Suppressor macrophage treated with lipopolysaccharide for 1 hour (primary cell): ENCODE results near the gene TNFAIP8.

ENCODE experiments used
- DNase-seq, 3 donors: peaks; one replicate each; pipeline ENCODE4 v3.0.0-alpha.2; 2020 to 2022

The TNFAIP8 gene

GRCh38 chr5:119371146-119371545, 15.3 kb downstream of the TNFAIP8 start:
- no peak for DNase-seq

DNA sequence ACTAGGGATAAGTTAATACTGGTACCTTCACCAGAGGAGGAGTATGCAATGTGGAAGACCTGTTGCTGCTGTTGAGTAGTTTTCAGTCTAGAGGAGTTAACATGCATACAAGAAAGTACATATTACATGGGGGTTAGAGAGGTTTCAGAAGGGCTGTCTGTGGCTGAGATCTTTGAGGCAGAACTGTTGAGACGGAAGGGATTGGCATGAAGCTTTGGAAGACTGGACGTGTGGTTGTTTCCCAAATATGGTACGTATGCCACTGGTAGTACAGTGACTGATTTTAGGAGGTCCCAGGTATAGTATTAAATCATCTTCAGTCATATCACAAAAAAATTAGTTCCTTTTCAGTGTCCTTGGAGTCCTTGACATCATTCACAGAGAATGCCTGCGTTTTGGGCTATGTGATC, 17.6 kb downstream of the TNFAIP8 start:
- DNase-seq: no peak

- DNase-seq: no peak
These were observed 19.1 kb downstream of the TNFAIP8 start for GRCh38 chr5:119374901-119375300.

GRCh38 chr5:119377066-119377465, 21.2 kb downstream of the TNFAIP8 start:
- DNase-seq: no peak

- peak in 1 of 3 donors; percentile 47 for DNase-seq
These were observed 22.4 kb downstream of the TNFAIP8 start for GRCh38 chr5:119378075-119378700.

- no peak for DNase-seq
These were observed 23.3 kb downstream of the TNFAIP8 start for GRCh38 chr5:119379096-119379495.

DNA sequence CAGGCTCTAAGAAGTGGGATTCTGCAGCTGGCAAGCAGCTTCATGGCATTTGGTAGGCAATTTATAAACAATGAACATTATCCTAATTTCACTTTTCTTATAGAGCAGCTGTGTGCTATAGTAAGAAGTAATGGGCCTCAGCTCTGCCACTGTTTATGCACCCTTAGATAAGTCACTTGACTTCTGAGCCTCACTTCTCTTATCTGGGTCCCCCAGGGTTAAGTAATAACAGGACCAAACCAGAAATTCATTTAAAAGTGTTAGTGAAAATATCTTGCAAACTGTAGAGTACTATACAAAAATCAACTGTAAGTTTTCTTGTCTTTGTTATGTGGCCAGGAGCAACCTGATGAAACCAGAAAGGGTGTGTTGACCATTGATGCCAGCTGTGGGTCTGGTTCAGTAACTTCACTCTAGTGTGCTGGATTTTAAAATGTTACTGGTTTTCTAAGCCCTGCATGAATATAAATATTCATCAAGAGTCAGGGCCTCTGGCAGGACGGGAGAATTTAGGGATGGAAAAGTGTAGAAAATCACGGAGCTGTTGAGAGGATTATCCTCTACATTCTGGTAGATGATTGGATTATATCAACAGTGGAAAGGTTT, 24.2 kb downstream of the TNFAIP8 start:
- DNase-seq: peak in 1 of 3 donors; percentile 40

DNA sequence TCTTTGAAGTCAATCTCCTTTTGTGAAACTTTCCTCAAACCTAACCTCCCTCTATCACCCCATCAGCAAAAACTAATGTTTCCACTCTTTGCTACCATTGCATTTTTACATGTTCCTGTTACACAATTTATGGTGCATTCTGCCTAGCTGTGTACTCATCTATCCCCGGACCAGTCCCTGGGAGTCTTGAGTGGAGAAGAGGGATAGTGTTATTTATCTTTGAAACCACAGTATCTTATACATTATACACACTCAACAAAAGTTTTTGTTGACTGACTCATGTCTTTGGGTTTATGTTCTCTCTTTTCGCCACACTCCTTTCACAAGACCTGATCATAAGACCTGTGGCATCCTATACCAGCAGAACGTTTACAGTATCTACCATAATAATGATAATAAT, 26.4 kb downstream of the TNFAIP8 start:
- peak in 2 of 3 donors; percentile 74 to 78 for DNase-seq

GRCh38 chr5:119383008-119383407, 27.2 kb downstream of the TNFAIP8 start:
- DNase-seq: no peak

DNA sequence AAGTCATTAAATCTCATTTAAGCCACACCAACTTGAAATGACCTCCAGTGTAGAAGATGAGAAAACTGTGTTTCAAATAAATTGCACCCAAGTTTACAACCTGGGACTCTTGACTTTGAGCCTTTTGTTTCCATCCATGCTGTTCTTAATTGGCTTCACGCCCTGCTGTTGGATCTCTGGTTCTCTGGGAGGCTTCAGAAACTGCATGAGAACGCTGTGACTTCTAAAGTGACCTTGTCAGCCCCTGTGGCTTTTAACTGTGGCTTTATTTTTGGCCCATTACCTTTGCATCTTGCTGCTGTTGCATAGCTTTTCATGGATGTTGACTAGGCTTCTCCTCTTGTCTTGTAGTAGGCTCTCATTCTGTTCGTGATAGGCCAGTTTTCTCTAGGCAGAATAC, 29.3 kb downstream of the TNFAIP8 start:
- DNase-seq: peak in 1 of 3 donors; percentile 17

GRCh38 chr5:119385536-119386128, 29.8 kb downstream of the TNFAIP8 start:
- peak in 1 of 3 donors; percentile 20 for DNase-seq

DNA sequence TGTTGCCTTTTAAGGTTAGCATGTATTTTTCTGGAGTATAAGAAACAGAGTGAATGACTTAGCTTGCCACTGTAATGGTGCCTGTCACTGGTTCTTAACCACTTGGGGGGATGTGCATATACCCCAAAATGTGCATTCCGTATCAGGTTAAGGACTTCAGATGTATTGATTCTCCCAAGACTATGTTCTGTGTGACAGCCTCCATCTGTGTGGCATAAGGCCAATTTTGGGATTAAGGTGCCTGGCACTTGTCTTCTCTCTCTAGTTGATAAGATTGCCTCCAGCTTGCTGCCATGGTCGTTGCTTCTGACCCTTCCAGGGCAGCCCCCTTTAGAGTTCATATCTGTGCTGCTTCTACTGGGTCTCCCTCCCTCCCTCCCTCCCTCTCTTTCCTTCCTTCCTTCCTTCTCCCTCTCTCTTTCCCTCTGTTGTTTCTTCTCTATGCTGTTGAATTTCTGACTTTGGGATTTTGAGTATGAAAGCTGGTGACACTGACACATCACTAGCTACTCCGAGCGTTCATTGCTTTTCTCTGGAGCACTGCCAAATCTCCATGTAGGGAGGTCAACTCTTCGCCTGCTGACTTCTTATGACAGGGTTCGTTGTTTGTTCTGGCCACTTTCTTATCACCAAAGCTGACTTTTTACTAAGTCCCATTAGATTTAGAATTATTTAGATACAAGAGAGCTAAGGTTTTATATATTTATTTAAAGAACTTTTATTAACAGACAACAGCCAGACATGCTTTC, 31.0 kb downstream of the TNFAIP8 start:
- DNase-seq: peak in 2 of 3 donors; percentile 65 to 67

DNA sequence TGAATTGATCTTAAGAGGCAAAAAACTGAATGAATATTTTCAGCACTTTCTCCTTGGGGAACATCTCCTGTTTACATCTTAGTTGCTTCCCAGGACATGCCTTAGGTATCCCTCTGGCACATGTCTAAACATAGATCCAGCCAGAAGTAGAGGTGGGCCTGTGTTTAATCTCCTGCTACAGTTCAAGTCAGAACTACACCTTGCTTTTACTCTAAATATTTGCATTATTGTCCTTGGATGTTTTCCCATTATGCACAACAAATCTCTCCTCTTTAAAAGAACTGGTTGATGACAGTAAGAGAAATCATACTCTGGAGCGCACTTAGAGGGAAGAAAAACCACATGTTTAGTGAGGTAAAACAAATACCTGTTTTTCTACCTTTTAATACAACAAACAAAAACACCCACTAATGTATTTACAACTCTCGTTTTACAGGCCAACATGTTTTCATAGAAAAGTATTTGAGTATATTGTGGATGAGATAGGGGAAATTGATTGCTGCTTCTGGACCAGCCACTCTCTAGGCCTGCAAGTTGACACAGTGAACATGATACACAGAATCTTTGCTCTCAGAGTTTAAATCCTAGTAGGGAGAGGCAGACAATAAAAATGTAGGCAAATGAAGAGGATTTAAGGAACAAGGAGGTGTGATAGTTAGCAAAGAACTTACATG, 32.3 kb downstream of the TNFAIP8 start:
- peak in 1 of 3 donors; percentile 10 for DNase-seq

DNA sequence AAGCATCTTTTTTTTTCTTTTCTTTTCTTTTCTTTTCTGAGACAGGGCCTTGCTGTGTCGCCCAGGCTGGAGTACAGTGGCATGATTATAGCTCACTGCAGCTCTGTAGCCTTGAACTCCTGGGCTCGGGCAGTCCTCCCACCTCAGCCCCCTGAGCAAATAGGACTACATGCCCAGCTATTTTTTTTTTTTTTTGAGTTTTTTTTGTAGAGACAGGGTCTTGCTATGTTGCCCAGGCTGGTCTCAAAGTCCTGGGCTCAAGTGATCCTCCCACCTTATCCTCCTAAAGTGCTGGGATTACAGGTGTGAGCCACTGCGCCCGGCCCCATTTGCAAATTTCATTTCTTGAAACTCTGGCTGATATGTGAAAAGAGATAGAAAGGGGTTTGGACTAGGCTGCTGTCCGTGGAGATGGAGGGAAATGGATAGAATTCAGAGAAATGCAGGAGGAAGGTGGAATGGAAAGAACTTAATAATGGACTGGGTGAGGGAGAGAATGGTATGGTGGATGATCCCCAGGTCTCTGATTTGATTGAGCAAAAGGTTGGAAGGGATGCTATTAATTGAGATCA, 32.9 kb downstream of the TNFAIP8 start:
- peak in 1 of 3 donors; percentile 16 for DNase-seq

DNA sequence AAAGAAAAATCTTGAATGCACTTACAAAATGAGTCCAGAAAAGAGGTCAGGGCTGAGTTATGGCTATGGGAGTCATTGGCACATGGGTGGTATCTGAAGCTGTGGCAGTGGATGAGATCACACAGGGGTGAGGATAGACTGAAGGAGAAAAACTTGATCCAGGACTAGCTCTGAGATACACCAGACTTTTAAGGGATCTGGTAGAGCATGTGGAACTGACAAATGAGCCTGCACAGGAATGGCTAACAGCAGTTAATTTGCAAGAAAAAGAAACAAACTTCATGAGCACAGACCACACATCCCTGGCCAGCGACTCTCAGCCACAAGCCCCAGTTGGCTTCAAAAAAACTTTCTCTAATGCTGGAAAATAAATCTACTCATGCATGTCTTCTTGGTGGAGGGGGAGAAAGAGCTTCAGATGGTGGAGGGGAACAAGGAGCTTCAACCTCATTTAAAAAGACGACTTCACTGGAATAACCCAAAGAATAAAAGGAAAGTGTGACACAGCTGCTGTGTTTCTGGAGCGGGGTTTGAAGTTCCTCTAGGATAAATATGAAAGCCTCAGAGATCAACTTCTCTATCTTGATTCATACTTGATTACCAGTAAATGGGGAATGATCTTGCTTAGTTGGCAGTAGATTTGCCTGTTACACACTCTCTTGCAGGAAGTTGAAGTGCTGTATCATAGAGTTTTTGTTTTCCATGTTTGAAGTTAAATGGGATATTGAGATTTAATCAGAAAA, 33.6 kb downstream of the TNFAIP8 start:
- DNase-seq: peak; percentile 71 to 92 (median 85)

DNA sequence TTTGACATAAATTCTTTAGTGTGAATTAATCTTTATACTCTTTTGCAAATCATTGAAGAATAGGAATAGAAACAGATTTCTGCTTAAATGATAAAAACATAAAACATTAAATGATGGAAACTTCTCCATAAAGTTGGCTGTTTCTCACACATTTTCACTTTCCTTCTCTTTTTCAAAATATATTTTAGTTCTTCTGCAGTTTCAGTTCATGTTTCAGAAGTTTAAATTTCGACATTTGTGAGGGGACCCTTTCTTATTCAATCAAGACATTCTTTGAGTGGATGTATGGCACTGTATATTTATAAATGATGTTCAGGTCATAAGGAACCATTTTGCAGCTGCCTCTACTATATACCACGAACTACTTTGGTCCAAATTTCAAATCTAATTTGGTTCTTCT, 34.6 kb downstream of the TNFAIP8 start:
- DNase-seq: peak in 2 of 3 donors; percentile 62 to 70

DNA sequence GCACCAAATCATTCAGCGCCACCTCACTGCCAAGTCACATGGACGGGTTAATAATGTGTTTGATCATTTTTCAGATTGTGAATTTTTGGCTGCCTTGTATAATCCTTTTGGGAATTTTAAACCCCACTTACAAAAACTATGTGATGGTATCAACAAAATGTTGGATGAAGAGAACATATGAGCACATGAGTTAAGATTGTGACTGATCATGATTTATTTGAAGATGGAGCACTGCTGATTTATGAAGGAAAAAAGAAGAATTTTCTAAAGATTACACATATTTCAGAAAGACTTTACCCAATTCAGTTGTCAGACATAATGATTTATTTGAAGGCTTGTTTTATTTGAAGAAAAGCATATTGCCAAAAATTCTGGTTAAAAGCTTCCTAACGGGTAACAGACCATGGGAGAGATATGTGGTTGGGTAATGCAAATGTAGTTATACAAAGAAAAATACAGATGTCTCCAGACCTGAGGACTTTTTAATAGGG, 37.4 kb downstream of the TNFAIP8 start:
- peak in 1 of 3 donors; percentile 23 for DNase-seq

DNA sequence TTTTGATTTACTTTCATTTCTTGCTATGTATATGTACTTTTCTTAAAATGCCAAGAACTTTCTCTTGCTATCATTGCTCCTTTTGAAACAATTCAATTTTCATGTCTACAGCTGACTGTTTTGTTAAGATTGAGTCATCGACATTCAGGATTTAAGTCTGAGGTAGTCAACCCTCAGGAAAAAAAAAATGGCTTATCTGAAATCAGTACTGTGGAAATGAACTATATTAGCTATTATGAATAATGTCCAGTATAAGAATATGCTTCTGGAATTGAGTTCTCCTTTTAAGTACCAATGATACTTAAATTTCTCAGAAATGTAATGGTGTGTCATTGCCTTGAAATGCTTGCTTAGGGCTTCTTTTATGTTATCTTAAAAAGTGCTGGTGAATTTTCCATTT, 37.9 kb downstream of the TNFAIP8 start:
- peak in 2 of 3 donors; percentile 52 to 58 for DNase-seq

GRCh38 chr5:119395080-119395836, 39.4 kb downstream of the TNFAIP8 start:
- peak in 1 of 3 donors; percentile 46 for DNase-seq

DNA sequence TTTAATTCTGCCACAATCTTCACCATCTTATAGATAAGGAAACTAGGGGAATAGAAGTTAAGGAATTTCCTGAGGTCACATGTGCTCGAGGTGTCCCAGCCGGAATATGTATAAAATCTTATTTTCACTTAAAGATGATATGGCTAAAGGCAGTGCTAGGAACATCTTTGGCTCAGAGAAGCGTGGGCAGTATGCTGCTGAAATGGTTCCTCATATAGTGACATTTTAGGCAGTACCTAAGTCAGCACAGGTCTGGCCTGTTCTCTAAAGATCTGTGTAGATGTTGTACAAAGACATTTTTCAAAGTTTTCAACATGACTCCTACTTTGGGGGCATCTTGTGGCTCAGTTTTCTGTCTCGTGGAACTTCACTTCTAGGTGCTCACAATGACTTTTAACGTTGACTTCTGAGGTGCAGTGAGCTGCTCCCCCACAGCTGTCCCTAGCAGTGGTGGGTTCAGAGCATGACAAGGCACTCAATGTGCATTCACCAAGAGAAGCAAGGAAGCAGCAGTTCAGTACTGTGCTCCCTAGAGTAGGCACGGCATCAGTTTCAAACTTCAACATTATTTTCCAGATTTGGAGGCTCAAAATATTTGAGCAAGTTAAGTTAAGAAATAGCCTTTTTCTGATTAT, 40.3 kb downstream of the TNFAIP8 start:
- peak in 2 of 3 donors; percentile 51 to 58 for DNase-seq
